ENCODE results near the gene HIP1R.
A peak's percentile ranks its signal among the peaks of the same experiment; 100 is the strongest.
"Not testable (repeated sequence)": the region's sequence is repeated elsewhere in the genome, so short reads cannot be mapped to it uniquely, and the experiment has no call there.

HIP1R gene

DNA sequence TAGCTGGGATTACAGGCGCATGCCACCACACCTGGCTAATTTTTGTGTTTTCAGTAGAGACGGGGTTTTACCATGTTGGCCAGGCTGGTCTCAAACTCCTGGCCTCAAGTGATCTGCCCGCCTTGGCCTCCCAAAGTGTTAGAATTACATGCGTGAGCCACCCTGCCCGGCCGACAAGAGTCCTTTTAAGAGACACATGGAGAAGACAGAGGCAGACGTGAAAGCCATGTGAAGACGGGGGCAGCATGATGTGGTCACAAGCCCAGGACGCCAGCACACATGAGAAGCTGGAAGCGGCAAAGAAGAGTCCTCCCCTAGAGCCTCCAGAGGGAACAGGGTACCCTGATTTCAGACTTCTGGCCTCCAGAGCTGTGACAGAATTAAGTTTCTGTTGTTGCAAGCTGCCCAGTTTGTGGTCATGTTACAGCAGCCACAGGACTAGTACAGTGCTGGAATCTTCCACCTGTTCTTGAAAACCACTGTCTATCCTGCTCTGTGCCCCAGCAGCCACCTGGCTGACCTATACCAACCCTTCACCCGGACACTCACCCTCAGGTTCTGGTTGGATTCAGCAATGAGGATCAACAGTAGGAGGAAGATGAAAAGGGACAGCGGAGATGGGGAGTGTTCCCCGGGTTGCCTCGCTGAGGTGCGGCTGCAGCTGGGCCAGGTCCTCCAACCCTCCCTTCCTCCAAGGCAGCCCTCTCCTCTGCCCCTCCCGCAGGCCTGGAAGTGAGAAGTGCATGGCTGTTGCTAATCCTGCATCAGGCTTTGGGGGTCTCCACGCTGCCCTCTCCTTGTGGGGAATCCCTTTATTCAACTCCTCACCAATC lies 43.7 kb downstream of the HIP1R start:
- no peak for DNase-seq

DNA sequence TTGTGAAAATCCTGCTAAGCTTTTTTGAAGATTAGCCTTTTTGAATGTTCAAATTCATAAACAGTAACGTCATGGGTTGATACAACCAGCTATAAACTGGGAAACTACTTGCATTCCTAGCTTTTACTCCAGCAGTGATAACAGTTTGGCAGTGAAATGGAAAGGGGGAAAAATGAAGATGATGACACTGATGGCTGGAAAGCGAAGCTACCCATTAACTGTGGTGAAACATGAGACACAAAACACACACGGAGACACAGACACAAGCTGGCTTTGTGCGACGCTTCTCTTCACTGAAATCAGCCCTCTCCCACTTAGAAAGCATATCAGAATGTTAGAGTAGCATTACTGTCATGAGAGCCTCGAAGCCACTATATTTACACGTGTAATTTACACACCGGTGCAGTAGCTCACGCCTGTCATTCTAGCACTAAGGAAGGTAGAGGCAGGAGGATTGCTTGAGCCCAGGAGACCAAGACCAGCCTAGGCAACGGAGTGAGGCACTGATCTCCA lies 45.0 kb downstream of the HIP1R start:
- DNase-seq, result no peak

DNA sequence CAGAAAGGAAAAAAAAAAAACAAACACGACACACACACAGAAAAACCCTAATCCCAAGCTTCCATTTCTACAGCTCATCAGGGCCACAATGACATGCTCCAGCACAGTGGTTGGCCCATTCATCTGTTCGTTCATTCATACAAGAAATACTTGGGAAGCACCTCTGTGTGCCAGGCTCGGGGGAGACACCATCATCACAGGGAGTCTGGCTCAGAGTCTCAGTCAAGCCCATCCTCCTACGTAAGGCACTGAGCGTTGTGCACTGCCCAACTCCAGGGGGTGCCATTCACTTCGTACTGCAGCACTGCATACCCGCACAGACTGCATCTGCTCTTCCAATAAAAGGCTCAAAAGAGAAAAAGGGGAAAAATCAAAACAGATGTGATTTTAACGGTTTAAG lies 45.4 kb downstream of the HIP1R start:
- DNase-seq, result no peak

DNA sequence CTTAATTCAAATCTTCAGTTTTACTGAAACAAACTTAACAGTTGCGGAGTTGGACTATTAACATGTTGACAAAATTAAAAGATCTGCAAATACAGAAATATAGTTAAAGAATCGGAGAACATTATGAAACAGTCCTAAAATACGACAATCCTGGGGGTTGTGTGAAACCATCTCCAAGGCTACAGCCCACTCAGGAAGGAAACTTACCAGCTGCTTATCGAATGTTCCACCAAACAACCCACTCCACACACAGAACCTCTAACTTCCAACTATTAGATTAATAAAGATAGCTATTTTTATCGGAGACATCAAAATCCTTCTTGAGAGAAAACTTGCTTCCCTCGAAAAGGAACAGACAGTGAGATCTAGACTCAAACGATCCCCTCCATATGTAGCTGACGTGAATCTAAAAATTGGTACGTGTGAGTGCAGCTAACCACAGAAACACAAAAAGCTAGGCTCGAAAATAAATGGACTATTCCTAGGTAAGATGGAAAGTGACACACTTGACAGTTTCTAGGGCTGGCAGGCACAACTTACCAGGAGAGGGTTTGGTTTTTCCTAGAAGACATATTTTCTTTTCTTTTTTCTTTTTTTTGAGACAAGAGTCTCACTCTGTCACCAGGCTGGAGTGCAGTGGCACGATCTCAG lies 47.8 kb downstream of the HIP1R start:
- no peak for DNase-seq

DNA sequence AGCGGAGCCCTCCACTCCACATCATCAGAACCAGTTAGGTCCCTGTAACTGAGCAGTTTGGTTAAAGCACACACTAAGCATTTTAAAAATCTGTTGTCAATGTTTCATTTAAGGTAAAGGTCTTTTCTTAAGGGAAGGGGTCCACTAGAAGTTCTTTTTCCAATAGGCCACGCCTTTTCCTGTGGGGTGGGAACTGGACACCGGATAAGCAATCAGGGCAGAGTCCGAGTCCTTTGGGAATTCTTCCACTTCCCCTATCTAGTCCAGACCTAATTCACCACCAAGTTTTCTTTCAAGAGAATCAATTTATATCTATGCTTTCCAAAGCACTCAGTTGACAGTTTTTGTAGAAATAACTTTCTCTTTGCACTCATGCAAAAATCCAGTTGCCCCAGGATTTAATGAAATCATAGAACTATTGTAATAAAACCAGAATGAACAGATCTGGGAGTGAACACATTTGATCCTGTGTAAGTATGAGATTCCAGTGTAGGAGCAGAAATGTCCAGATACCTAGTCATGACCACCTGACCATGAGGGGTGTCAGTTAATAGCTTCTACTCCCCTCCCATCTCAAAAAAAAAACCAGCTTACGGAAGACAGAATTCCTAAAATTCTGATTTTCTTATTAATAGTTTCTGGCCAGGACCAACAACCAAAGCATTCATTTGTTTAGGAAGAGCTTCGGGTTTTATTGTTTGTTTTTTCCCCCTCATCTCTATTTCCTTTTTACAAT lies 49.0 kb downstream of the HIP1R start:
- no peak for DNase-seq

DNA sequence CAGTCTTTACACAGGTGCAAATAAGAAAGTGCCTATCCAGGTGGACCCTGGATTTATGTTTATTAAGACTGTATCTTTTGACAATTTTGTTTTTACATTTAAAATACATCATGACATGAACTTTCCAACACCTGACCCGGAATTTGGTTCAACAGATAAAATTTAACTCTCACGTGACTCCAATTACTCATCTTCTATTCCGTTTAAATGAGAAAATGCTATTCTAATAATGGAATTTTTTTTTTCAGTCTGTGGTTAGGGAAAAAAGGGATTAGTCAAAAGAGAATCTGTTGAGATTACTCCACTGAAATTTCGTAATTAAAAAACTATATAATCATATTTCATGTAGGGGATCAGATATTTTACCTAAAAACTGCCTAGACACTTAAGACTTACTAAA lies 49.6 kb downstream of the HIP1R start:
- DNase-seq, result no peak

DNA sequence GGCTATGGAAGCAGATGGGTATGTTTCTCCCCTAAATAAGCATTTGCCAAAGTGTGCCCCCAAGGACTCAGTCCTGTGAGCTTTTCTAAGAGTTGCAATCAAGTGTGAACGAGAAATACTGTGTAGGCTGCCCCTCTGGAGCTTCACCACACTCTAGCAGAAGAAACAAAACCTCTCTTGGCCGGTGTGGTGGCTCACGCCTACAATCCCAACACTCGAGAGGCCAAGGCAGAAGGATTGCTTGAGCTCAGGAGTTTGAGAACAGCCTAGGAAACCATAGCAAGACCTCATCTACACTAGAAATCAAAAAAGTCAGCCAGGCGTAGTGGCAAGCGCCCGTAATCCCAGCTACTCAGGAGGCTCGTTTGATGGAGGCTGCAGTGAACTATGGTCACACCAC lies 50.9 kb downstream of the HIP1R start:
- no peak for DNase-seq

DNA sequence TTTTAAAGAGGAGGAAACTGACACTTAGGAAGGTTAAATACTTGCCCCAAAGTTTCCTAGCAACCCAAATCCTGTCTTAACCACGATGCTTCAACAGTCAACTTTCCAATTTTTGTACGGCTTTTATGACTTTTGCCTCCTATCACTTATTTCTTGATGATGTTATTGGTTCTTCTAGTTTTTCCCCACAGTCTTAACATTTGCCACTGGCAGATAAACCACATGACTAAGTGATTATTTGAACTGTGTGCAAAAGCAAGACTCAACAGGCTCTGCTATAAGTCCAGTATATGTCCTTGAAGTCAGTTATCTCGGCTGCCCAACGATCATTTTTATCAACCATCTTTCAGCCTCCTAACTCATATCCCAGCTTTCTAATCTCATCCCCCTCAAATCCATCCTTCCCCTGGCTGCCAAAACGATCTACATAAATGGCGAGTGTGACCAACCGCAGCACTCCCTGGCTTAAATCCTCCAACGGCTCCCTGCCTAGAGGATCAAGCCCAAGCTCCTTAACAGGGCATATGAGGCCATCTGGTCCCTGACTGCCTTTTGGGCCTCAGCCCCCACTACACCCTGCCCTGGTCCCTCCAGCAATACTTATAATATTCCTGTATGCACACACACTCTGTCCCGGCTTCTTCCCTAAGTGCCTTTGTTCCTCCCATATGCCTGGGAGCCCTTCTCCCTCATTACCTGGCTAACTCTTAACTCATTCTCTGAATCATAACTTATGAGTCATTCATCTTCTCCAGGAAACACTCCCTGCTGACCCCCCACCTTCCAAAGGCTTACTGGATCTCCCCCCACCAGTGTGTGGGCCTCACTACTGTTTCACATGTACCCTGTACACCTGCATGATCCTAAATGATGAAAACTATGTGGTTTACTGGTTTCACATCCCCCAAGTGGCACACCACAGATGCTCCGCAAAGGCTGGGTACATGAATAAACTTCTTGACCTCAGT lies 51.9 kb downstream of the HIP1R start:
- DNase-seq, result no peak

DNA sequence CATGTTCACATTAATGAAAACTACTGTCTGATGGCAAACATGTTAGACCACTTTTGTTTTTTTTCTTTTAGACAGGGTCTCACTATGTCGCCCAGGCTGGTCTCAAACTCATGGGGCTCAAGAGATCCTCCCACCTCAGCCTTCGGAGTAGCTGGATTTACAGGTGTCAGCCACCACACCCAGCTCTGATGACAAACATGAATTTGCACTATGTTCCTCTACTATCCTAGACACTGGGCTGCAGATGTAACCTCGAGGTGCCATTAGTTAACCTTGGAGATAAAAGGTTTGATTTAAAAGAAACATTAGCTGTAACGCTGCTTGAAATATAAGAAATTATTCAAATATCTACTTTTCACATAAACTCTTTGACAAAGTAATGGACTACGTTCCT lies 52.6 kb downstream of the HIP1R start:
- DNase-seq, result no peak

DNA sequence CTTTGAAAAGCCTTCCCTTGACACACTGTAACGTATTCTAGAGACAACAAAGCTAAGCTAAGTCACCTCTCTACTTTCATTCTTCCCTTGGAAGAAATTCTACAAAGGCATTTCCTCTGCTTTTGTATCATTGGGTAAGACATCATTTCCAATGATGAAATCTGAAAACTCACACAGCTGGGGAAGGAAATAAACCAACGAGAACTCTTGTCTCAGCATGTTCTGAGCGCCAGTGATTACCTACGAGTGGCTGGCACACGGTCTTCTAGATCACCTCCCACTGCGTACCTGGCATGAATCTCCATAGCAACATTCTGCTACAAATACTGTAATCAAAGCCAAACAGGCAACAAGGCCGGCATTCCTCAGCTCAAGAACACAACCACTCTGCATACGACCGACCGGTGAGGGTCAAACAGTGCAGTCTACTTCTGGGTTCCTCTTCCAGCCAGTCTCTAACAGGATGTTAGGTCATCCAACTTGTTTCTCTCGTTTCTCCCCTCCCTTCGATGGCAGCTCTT lies 53.0 kb downstream of the HIP1R start:
- peak; percentile 77 for DNase-seq

DNA sequence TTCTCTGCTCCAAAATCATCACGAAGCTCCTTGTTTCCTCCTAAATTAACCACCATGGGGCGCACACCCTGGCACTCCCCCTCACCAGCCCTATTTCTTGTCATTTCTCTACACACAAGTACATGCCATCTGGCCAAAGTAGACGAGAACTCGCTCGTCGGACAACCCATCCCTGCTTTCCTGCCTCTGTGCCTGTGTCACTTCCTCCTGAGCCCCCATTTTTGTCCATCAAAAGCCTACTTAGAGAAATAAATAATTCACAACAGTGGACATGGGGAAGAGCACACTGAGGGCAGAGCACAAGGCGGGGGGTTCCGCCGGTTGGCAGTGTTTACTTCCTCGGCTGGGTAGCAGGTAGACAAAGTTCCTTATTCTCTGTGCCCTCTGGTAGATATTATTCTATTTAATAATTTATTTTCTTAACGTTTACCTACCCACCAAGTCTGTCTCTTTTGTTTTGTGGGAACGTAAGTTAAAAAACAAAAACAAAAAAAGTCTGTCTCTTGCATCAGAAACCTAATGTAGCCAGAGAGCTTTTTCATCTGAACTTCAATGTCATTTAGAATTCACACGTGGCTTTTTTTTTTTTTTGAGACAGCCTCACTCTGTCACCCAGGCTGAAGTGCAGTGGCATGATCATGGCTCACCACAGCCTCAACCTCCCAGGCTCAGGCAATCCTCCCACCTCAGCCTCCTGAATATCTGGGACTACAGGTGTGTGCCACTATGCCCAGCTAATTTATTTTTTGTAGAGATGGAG lies 54.7 kb downstream of the HIP1R start:
- no peak for DNase-seq

DNA sequence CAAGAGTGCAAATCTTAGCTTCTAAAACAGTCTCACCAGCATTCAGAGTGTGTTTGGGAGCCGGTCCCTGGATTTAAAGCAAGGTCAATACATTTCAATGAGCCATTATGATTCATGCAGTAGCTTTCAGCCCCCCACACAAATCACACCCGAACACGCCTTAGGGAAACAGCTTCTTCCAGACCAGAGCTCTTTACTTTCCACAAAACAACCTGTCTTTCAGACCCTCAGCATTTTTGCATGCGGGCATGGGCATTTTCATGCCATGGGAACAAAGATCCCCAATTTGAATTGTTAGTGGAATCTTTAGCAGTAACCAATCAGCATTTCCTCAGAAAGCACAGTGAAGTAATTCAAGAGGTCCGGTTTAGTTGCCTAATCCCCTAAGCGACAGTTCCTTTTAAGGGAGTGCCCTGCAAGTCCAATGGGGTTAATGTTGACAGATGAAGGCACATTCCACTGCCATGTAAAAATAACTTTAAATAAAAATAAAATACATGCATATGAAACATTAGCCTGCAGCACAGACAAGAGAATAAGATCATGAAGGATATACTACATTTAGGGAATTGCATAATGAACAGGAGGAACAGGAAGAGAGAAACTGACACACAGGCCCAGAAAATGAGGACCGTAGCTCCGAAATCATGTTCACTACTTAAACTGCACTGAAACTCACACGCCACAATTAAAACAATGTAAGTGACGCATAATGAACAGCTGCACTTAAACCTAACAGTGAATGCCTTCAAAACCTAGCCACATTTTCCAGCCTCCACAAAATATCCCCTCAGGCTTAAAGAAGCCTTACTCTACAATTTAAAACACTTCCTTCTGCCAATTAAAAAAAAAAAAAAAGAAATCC lies 56.6 kb downstream of the HIP1R start:
- DNase-seq, result no peak

DNA sequence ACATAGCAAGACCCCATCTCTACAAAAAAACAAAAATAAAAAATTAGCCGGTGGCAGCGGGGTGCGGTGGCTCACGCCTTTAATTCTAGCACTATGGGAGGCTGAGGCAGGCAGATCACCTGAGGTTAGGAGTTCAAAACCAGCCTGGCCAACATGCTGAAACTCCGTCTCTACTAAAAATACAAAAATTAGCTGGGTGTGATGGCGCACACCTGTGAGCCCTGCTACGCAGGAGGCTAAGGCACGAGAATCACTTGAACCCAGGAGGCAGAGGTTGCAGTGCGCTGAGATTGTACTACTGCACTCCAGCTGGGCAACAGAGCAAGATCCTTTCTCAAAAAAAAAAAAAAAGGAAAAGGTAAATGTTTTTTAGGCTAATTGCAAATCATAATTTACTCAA lies 57.5 kb downstream of the HIP1R start:
- not testable (repeated sequence) for DNase-seq

DNA sequence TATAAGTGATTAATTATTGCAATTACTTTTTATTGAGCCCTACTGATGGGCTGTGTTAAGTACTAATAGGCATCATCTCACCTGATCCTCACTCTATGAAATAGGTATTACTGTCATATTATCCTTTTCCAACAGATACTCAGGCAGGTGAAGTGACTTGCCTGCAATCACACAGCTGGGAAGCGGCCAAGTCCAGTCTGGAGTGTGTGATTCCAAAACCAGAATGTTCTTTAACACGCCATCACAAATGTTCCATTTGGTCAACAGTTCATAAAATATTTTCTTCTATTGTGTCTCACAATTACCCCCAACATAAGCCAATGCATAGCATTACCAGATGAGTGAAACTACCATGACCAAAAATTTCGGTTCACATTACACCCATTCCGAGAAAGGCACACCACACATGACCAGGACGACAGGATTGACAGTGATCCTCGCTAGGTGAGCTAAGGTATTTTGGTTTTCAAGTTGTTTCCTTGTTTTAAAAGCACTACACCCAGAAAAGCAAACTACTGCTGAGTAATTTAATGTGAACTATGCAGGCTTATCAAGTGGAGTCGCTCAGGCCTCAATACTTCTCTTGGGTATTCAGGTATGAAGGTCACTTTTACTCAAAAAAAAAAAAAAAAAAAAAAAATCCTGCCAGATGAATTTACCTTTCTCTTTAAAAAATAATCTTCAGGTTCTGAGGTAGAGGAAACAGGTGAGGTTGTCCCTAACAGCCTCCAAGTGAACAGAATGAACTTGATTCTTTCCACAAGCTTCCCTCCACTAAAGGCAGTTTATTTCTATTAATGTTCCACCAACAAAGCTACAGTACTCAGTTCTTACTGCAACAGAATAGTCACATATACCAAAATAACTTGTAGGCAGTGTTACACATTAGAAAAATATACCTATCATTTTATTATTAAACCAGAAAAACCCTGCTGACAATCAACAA lies 58.2 kb downstream of the HIP1R start:
- DNase-seq, result no peak

DNA sequence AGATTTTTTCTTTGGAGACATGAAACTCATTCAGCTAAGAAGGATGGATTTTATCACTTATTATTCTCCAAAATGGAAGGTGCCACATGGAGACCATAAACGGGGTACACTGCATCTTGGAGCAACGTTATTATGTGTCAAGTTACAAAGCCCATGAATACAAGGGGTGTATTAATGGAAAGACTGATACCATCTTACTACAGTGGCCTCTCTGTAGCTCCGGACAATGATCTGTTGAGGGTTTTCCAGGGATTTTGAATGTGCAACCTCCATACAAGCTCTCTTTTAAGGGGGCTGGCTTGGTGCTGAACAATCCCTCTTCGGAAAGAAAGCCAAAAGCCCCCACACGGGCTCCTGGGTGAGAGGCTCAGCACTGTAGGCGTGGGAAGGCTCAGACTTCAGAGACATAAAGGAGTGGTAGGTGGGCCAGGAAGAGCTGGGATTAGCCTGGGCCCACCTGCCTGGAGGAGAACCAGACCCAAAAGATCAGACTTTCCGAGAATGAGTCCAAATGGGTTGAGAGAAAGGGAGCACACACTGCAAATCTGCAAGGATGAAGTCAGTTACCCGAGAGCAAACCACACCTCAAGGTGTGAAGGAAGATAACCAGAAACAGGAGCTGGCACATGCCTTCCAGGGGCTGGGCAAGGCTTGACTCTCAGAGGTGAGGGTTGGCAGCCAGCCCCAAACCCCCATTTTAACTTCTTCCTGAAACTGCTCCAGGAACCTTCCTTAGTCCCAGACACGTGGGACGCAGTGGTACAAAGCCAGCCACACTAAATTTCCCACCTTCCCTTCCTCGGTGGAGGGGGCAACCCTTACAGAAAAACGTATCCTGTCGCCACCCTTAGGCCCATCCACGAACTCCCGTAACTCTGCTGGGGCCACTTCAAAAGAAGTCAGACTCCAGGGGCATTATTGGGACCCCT lies 59.2 kb downstream of the HIP1R start:
- no peak for DNase-seq

DNA sequence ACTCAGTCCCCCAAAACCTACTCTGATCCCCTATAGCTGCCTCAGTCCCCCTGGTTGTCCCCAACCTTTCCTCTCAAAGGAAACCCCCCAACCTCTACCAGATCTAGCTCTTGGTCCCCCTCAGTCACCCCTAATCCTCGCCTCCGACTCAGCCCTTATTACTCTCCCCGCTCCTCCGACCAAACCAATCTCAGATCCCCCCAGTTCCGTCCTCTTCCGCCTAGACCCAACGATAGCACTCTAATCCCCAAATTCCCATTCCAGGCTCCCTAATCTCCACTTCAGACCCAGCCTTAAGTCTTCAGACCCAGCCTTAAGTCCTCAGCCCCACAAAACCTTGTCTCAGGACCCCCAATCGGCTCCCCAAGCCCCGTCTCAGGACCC lies 60.1 kb downstream of the HIP1R start:
- DNase-seq, result no peak

DNA sequence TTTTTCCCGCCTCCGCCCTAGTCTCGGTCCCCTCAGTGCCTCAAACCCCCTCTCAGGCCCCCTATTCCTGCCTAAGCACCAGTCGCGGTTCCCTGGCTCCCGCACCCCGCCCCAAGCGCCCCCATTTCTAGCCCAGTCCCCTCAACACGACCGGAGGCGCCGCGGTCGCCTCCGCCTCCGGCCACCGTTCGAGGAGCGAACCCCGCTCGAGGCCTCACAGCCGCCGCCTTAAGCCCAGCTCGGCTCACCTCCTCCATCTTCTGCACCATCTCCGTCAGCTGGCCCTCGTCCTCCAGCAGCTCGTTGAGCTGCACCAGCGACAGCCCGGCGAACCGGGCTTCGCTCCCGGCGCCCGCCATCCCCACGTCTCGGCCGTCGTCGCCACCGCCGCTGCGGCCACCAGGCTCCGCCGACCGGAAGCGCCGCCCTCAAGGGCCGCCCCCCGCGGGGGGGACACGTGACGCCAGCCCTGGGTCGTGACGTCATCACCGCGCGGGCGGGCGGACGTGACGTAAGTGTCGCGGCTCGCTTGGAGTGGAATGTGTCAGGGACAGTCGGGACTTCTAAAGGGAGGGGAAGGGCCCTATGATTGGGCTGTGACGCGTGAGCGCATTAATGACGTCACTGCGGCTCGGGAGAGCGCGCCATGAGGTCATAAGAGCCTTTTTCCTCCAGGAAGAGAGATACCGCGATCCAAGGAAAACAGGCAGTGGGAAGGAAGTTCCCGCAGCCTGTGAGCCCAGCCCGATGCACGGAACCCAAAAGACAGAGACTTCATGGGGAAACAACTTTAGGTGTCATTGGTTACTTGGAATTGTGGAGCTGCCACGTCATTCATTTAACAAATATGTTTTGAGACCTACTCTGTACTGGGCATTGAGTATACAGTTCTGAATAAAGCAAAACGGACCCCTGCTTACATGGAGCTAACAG lies 60.7 kb downstream of the HIP1R start, which contains the start of gene VPS37B:
TSS of gene VPS37B (minus strand) at position 421 of the 933 bp plus-strand sequence. CDS start at position 359, 62 bp downstream.
- peak; percentile 50 for DNase-seq
